ENCODE results near the gene TNIP2.

DNA sequence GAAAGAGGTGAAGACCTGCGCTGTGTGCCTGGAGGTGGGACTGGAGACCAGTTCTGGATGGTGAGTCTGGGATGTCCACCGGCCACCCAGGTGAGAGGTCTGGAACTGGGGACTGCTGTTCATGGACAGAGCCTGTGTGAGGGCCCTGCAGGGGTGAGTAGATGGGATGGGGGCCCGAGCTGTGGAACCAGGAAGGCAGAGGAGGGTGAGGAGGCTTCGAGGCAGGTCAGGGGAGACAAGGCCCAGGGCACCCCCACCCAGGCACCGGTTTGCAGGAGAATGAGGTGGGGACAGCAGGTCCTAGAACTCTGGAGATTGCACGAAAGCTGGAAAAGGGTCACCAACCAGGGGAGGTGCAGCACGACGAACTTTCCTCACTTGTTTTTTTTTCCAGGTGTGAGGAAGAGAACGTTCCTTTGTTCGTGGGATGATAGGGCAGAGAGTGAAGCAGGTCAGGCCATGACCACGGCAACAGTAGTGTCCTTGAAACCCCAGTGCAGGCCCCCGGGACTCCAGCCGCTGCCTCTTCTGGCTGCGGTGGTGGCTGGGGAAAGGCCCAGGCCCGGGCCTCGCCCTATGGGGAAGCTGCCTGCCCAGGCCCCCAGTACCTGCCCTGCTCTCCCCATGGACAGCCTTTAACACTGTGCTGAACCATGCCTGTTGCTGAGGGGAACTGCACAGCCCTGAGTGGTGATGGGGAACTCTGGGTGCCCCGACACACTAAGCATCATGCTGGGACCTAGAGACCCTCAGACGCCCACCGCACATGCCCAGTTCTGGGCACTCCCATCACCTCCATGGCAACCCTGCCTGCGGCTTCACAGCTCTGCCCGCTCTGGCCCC lies 22.9 kb downstream of the TNIP2 start:
- TF ChIP-seq POLR2AphosphoS5 (IDR thresholded peaks at IDR 0.05; ENCODE audit: low read depth, low read length), result no peak
- no peak for TF ChIP-seq POLR2A (IDR thresholded peaks at IDR 0.05; ENCODE audit: low read depth, low read length)

Measured in GM12891 (cell line).